HG03095 (cell line): ENCODE results near the gene SPTLC2.
A peak's percentile ranks its signal among the peaks of the same experiment; 100 is the strongest.
"Not testable (repeated sequence)": the region's sequence is repeated elsewhere in the genome, so short reads cannot be mapped to it uniquely, and the experiment has no call there.

ENCODE experiments used
- ATAC-seq: cut with Tn5 transposase; IDR thresholded peaks from one replicate; pipeline ENCODE4 v1.9.1; 2021; ENCODE audit warnings: moderate library complexity; ENCODE audit not compliant: unreplicated experiment

Gene SPTLC2

GRCh38 chr14:77590845-77591485, 25.5 kb downstream of the SPTLC2 start:
- ATAC-seq: no peak

DNA sequence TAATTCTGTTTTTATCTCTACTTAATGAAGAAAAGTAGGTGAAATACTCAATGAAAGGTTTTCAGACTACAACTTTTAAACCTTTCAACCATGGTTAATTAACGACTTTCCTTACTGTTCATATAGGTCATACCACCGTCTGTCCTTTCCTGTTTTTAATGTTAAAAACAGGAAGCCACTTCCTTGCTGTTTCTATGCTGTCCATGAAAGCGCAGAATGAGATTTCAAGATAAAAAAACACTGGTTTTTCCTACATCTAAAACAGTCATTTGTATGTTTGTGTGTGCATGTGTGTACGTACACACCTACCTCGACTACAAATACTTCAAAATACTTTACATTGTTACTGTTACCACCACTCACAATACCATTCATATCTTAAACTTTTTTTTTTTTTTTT, 27.3 kb downstream of the SPTLC2 start:
- ATAC-seq: no peak

DNA sequence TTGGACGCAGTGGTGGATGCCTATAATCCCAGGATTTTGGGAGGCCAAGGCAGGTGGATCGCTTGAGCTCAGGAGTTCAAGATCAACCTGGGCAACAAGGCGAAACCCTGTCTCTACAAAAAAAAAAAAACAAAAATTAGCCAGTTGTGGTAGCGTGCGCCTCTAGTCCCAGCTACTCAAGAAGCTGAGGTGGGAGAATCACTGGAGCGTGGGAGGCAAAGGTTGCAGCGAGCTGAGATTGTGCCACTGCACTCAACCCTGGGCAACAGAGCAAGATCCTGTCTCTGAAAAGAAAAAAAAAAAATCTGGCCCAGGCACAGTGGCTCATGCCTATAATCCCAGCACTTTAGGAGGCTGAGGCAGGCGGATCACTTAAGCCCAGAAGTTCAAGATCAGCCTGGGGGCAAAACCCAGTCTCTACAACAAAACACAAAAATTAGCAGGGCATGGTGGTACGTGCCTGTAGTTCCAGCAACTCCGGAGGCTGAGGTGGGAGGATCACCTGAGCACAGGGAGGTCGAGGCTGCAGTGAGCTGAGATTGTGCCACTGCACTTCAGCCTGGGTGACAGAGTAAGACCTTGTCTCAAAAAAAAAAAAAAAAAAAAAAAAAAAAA, 27.9 kb downstream of the SPTLC2 start:
- not testable (repeated sequence) for ATAC-seq

- ATAC-seq: no peak
These were observed 31.1 kb downstream of the SPTLC2 start for GRCh38 chr14:77585385-77585784.

DNA sequence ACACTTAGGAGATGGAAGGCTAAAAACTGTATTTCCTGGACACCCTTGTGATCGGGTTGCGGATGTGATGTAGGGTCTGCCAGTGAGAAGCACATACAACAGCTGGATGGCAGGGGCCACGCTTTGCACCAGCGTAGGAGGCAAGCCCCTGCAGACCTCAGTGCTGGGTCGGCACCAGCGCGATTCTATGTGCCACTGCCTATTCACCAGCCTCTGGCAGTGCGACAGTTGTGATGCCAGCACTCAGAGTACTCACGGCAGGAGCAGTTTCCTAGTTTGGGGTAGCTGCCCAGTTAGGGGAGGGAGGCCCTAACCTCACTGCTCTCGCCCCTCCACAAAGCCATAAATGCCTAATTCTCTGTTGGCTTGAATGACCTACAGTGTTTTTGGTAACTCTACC, 31.6 kb downstream of the SPTLC2 start:
- no peak for ATAC-seq

DNA sequence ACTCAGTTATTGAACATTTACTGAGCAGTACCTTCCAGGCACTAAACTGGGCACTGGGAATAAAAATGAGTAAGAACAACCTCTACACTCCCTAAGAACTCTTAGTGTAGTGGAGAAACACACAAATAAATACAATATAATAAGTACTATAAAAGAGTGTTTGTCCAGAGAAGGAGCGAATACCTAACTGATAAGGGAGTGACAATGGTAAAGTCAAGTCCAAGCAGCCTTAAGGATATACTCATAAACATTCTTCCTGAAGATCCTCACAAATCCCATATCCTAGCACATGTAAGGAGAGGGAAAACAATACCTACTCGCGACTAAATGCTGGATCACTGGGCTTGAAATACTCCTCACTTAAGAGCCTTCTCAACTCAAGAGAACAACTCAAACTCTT, 32.8 kb downstream of the SPTLC2 start:
- ATAC-seq: no peak

DNA sequence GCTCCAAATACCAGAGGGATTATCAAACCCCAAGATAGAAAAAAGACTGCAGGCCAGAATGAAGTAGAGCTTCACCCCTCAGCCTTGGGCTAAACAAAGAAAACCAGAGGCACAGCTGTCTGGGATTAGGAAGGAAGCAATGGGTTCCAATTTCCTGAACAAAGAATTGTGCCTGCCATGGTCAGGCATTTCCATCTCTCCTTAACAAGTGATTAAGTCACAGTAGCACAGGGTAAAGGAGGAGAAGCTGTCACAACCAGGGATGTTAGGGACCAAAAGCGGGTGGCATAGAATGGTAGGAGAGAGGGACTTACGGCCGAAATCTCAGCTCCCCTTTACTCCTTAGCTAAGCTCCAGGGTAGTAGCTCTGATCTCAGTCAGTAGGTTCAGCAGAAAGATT, 33.9 kb downstream of the SPTLC2 start:
- no peak for ATAC-seq

GRCh38 chr14:77580964-77581505, 35.4 kb downstream of the SPTLC2 start:
- peak; percentile 95 for ATAC-seq

GRCh38 chr14:77580477-77580876, 36.0 kb downstream of the SPTLC2 start:
- no peak for ATAC-seq

GRCh38 chr14:77579780-77580179, 36.7 kb downstream of the SPTLC2 start:
- ATAC-seq: no peak

DNA sequence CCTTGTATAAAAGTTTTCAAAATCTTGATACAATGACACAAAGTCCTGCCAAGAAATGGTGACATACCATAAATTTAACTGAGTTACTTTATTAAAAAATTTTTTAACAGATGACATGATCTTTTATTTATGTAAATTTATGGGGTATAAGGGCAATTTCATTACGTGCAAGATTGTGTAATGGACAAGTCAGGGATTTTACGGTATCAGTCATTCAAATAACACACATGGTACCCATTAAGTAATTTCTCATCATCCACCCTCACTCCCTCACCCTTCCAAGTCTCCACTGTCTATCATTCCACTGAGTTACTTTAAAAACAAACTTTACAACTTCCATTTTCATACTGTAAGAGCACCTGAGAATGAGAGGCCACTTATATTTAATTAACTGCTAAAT, 37.4 kb downstream of the SPTLC2 start:
- ATAC-seq: no peak

GRCh38 chr14:77574446-77575115, 41.9 kb downstream of the SPTLC2 start:
- ATAC-seq: no peak

DNA sequence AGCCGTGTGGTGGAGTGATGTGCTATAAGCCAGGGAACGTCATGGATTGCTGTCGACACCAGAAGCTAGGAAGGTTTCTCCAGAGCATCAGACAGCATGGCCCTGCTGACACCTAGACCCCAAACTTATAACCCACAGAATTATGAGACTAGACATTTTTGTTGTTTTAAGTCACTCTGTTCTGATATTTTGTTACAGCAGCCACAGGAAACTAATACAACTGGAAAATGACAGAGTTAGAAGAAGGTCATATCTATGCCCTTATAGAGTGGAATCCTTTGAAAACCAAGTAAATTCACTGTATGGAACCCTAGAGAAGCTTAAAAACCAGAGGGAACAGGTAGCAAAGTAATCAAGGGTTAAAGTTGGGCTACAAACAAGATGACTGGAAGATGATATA, 42.5 kb downstream of the SPTLC2 start:
- no peak for ATAC-seq

- no peak for ATAC-seq
These were observed 45.6 kb downstream of the SPTLC2 start for GRCh38 chr14:77570706-77571268.

DNA sequence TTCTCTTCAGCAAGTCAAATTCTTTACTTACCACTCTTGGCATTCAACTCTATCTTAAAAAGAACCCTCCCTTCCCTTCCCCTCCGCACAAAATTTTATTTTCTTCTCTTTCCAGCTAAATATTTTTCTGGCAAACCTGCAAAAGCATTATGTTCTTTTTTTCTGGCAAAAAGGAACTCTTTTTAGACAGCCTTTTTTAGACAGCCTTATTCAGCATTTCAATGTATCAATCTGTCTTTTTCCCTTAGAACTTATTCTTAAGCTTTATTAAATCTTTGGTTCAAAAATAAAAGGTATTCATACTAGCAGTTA, 50.5 kb downstream of the SPTLC2 start:
- ATAC-seq: no peak

- ATAC-seq: no peak
These were observed 51.0 kb downstream of the SPTLC2 start for GRCh38 chr14:77565289-77565993.

- ATAC-seq: no peak
These were observed 53.8 kb downstream of the SPTLC2 start for GRCh38 chr14:77562681-77563080.

GRCh38 chr14:77561881-77562280, 54.6 kb downstream of the SPTLC2 start:
- no peak for ATAC-seq

DNA sequence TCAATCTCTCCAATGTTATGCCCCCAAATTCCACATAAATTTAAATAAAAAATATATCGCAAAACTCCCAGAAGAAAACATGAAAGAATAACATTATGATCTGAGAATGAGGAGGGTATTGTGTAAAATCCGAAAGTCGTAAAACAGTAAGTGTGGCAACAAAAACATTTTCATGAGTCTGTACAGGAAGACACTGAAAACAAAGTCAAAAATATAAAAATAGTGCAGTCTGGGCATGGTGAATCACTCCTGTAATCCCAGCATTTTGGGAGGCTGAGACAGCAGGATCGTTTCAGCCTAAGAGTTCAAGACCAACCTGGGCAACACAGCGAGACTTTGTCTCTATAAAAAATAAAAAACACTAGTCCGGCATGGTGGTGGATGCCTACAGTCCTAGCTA, 57.1 kb downstream of the SPTLC2 start:
- ATAC-seq: no peak

- no peak for ATAC-seq
These were observed 59.0 kb downstream of the SPTLC2 start for GRCh38 chr14:77557391-77557790.

DNA sequence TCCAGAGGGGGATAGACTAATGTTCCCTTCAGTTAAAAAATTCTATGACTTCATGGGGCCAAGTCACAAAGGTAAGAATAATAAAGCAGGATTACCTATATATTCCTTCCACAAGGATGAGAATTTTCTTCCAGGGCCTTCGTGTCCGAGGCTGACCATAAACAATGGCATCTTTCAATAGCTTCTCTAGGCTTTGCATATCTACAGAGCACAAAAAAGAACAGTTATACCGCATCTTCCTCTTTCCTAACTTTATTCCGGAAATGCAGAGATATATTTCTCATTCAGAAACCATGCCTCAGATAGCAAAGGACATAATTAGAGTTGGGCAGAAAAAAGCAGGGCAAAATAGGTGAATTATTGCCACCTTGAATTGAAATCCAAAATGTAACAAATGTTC, 59.5 kb downstream of the SPTLC2 start:
- no peak for ATAC-seq
